Upper lobe of left lung (tissue), 4 donors: ENCODE data around the gene BNIP5.

Experiments
- EP300 ChIP-seq, 4 donors: sonication (generic); formaldehyde crosslinking; IDR thresholded peaks; one replicate each; pipeline ENCODE4 v1.5.1; 2017; ENCODE audit warnings: antibody characterized with exemption in 4 of 4, control low read depth in 2 of 4
- POLR2AphosphoS5 ChIP-seq, 2 donors: sonication (generic); formaldehyde crosslinking; IDR thresholded peaks; one replicate each; pipeline ENCODE4 v1.5.1; 2017; ENCODE audit warnings: antibody characterized with exemption in 2 of 2
- TF ChIP-seq, protein P1 (sequence below), 6 experiments: fragments of 450-650 bp in 4 of 6; fragments of 200-600 bp in 2 of 6; sonication (generic) in 2 of 6; IDR thresholded peaks; one replicate each; pipeline ENCODE4 v1.5.1; 2016 to 2019; ENCODE audit warnings: antibody characterized with exemption in 6 of 6

DNA sequence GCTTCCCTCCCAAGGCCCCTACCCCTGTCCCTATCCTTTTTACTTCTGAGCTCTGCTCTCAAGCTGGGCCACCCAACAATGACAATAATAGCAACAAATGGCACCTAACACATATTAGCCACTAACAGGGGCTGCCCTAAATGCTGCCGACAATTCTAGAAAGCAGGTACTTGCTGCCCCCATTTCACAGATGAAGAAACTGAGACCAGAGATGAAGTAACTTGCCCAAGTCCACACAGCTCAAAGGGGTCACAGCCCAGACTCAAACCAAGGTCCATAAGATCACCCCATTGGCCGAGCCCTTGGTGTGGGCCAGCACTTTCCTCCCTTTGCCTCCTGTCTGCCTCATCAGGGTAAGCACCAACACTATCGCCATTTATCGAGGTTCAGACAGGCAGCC is 12.0 kb downstream of the BNIP5 start:
- TF ChIP-seq, protein P1, sequence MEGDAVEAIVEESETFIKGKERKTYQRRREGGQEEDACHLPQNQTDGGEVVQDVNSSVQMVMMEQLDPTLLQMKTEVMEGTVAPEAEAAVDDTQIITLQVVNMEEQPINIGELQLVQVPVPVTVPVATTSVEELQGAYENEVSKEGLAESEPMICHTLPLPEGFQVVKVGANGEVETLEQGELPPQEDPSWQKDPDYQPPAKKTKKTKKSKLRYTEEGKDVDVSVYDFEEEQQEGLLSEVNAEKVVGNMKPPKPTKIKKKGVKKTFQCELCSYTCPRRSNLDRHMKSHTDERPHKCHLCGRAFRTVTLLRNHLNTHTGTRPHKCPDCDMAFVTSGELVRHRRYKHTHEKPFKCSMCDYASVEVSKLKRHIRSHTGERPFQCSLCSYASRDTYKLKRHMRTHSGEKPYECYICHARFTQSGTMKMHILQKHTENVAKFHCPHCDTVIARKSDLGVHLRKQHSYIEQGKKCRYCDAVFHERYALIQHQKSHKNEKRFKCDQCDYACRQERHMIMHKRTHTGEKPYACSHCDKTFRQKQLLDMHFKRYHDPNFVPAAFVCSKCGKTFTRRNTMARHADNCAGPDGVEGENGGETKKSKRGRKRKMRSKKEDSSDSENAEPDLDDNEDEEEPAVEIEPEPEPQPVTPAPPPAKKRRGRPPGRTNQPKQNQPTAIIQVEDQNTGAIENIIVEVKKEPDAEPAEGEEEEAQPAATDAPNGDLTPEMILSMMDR (IDR thresholded peaks at IDR 0.05), result no peak
- TF ChIP-seq EP300 (IDR thresholded peaks at IDR 0.05) (no peak), POLR2AphosphoS5 (IDR thresholded peaks at IDR 0.05) (no peak)
